GM13976 (cell line): Measurements from ENCODE around the gene FBXO11.

ENCODE experiments used
- DNase-seq: peaks from one replicate; pipeline ENCODE4 v3.0.0; 2012; ENCODE audit warnings: low spot score
- CTCF ChIP-seq: IDR thresholded peaks from 2 replicates; pipeline ENCODE4 v1.5.1; 2012; ENCODE audit warnings: borderline replicate concordance, mild to moderate bottlenecking; ENCODE audit not compliant: insufficient read depth; ENCODE audit errors: extremely low read depth, missing control alignments, control extremely low read depth
- in situ Hi-C: fragments of 300-500 bp; cut with MboI; formaldehyde crosslinking; loops from one replicate; pipeline ENCODE4 v1.12.0; 2022; ENCODE audit warnings: low sequenced_read_pairs, mixed read lengths, inconsistent platforms; ENCODE audit not compliant: unreplicated experiment

The FBXO11 gene

GRCh38 chr2:47803363-47803762 lies 102.9 kb downstream of the FBXO11 start:
- in situ Hi-C loops = no loop called here
- TF ChIP-seq CTCF = no peak

DNA sequence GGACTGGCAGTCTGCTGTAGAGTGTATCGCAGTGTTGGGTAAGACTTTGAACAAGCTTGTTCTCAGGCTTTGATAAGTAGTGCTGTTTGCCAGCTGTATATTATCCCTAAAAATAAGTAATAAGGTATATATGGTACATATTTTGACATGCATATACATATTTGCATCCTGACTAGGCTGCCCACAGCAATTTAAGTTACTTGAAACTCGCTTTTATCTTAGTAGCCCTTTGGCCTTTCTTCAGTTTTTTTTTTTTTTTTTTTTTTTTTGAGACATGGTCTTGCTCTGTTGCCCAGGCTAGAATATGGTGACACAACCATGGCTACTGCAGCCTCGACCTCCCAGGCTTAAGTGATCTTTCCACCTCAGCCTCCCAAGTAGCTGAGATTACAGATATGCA lies 105.2 kb downstream of the FBXO11 start:
- no peak for DNase-seq
- no peak for TF ChIP-seq CTCF
- in situ Hi-C loops = no loop called here

More at GRCh38 chr2:47803363-47803762, 102.9 kb downstream of the FBXO11 start:
- DNase-seq = no peak

DNA sequence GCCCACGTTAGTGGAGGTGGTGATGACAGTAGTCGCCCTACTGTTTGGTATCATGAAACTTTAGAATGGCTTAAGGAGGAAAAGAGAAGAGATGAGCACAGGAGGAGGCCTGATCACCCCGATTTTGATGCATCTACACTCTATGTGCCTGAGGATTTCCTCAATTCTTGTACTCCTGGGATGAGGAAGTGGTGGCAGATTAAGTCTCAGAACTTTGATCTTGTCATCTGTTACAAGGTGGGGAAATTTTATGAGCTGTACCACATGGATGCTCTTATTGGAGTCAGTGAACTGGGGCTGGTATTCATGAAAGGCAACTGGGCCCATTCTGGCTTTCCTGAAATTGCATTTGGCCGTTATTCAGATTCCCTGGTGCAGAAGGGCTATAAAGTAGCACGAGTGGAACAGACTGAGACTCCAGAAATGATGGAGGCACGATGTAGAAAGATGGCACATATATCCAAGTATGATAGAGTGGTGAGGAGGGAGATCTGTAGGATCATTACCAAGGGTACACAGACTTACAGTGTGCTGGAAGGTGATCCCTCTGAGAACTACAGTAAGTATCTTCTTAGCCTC lies 107.2 kb downstream of the FBXO11 start:
- TF ChIP-seq CTCF = no peak
- in situ Hi-C loops = no loop called here
- no peak for DNase-seq

GRCh38 chr2:47798631-47799030 lies 107.7 kb downstream of the FBXO11 start:
- in situ Hi-C loops = no loop called here
- DNase-seq = no peak
- no peak for TF ChIP-seq CTCF

GRCh38 chr2:47796090-47796697 lies 110.1 kb downstream of the FBXO11 start:
- in situ Hi-C loops = no loop called here
- no peak for TF ChIP-seq CTCF
- DNase-seq = no peak

GRCh38 chr2:47785986-47786385 lies 120.3 kb downstream of the FBXO11 start:
- no peak for TF ChIP-seq CTCF
- no peak for DNase-seq
- in situ Hi-C loops = no loop called here
